ENCODE measurements around the gene PASK.
"Not testable (repeated sequence)": the region's sequence is repeated elsewhere in the genome, so short reads cannot be mapped to it uniquely, and the experiment has no call there.

PASK gene

GRCh38 chr2:241122376-241123002 lies 26.8 kb downstream of the PASK start:
- DNase-seq: no peak

GRCh38 chr2:241121008-241121407 lies 28.3 kb downstream of the PASK start:
- no peak for DNase-seq

GRCh38 chr2:241120440-241120839 lies 28.8 kb downstream of the PASK start:
- DNase-seq: no peak

GRCh38 chr2:241118737-241119505 lies 30.4 kb downstream of the PASK start:
- DNase-seq: no peak

GRCh38 chr2:241116606-241117560 lies 32.4 kb downstream of the PASK start:
- no peak for DNase-seq

GRCh38 chr2:241115361-241115760 lies 33.9 kb downstream of the PASK start:
- no peak for DNase-seq

- no peak for DNase-seq
Observed at GRCh38 chr2:241114836-241115235, 34.4 kb downstream of the PASK start.

GRCh38 chr2:241112592-241112991 lies 36.7 kb downstream of the PASK start:
- peak in 1 of 2 donors; percentile 65 for DNase-seq

GRCh38 chr2:241112046-241112445 lies 37.2 kb downstream of the PASK start:
- no peak for DNase-seq

GRCh38 chr2:241111440-241111805 lies 37.8 kb downstream of the PASK start:
- peak in 1 of 2 donors; percentile 43 for DNase-seq

- no peak for DNase-seq
Observed at GRCh38 chr2:241110607-241111439, 38.4 kb downstream of the PASK start.

GRCh38 chr2:241110089-241110606 lies 39.1 kb downstream of the PASK start:
- no peak for DNase-seq

GRCh38 chr2:241109210-241110088 lies 39.8 kb downstream of the PASK start:
- peak in 1 of 2 donors; percentile 31 for DNase-seq

GRCh38 chr2:241108271-241109209 lies 40.7 kb downstream of the PASK start:
- peak in 1 of 2 donors; percentile 58 for DNase-seq

GRCh38 chr2:241107031-241107783 lies 42.1 kb downstream of the PASK start:
- no peak for DNase-seq

- no peak for DNase-seq
Observed at GRCh38 chr2:241105641-241106040, 43.6 kb downstream of the PASK start.

- DNase-seq: not testable (repeated sequence)
Observed at GRCh38 chr2:241104611-241105010, 44.7 kb downstream of the PASK start.

GRCh38 chr2:241103176-241103595 lies 46.1 kb downstream of the PASK start:
- DNase-seq: no peak

- DNase-seq: peak; percentile 84 to 90
Observed at GRCh38 chr2:241102239-241102803, 47.0 kb downstream of the PASK start, which contains the start of gene MTERF4. MTERF4 (minus strand) TSS chr2:241102287; CDS start chr2:241102273, 14 bp downstream.

Measured in CD4-positive, alpha-beta T cell treated with Interferon alpha-2 for 1 hour (primary cell).